OCI-LY7 (cell line): ENCODE measurements around the gene TANGO2. TPM values are rescaled to one million over a fixed set of nuclear protein-coding genes. Genes with fewer than 3 reads are reported as not detected.

Experiments used
- BruUV-seq: library from RNA; stranded (reverse); fragments of 400-500 nt; replicated peaks from 2 replicates; lab custom pipeline; 2021; lab: Mats Ljungman, UMichigan
- CTCF ChIA-PET: fragments of 300-600 bp; sonication (Branson Sonifier 250); formaldehyde crosslinking; loops from one replicate; lab custom pipeline; 2022; ENCODE audit warnings: antibody characterized with exemption; ENCODE audit not compliant: unreplicated experiment; lab: Charles Lee
- POLR2A ChIA-PET: fragments of 300-600 bp; sonication (Branson Sonifier 250); formaldehyde crosslinking; loops from one replicate; lab custom pipeline; 2022; ENCODE audit warnings: antibody characterized with exemption; lab: Charles Lee
- DNase-seq: peaks from one replicate; pipeline ENCODE4 v3.0.0-alpha.2; 2015; ENCODE audit warnings: low spot score
- H2AFZ ChIP-seq: fragments of 200-600 bp; sonication (generic), shearing (Covaris generic); 2 replicates; pipeline ENCODE4 v1.6.1; 2014; ENCODE audit warnings: mild to moderate bottlenecking, antibody characterized with exemption, low read length, moderate library complexity
- H3K27ac ChIP-seq: fragments of 200-600 bp; sonication (generic); 2 replicates; pipeline ENCODE4 v1.5.1; 2014; ENCODE audit warnings: mixed run types, low read depth, mild to moderate bottlenecking, moderate library complexity, low read length, inconsistent platforms; ENCODE audit not compliant: poor library complexity, severe bottlenecking
- H3K36me3 ChIP-seq: fragments of 200-600 bp; sonication (generic); 2 replicates; pipeline ENCODE4 v1.6.1; 2014; ENCODE audit warnings: mild to moderate bottlenecking, antibody characterized with exemption, low read length, moderate library complexity, mixed read lengths; ENCODE audit not compliant: insufficient read depth
- H3K4me1 ChIP-seq: fragments of 200-600 bp; sonication (generic); 2 replicates; pipeline ENCODE4 v1.5.1; 2014; ENCODE audit warnings: mild to moderate bottlenecking, low read length; ENCODE audit not compliant: insufficient read depth, poor library complexity, severe bottlenecking
- H3K4me2 ChIP-seq: fragments of 200-600 bp; sonication (generic); 2 replicates; pipeline ENCODE4 v1.6.1; 2014; ENCODE audit warnings: mild to moderate bottlenecking, low read length
- H3K4me3 ChIP-seq: fragments of 200-600 bp; sonication (generic); 2 replicates; pipeline ENCODE4 v1.5.1; 2014; ENCODE audit warnings: mild to moderate bottlenecking, low read depth, low read length; ENCODE audit not compliant: poor library complexity, severe bottlenecking
- H3K79me2 ChIP-seq: fragments of 200-600 bp; sonication (generic); 2 replicates; pipeline ENCODE4 v1.6.1; 2016; ENCODE audit warnings: low read depth, mild to moderate bottlenecking, low read length, moderate library complexity, mixed read lengths; ENCODE audit not compliant: insufficient read depth
- H3K9me2 ChIP-seq: fragments of 200-600 bp; sonication (generic); 2 replicates; pipeline ENCODE4 v1.6.1; 2016; ENCODE audit warnings: mild to moderate bottlenecking, low read length, mixed read lengths; ENCODE audit not compliant: insufficient read depth
- H3K9me3 ChIP-seq: fragments of 200-600 bp; sonication (generic); 2 replicates; pipeline ENCODE4 v1.6.1; 2014; ENCODE audit warnings: mild to moderate bottlenecking, mixed run types, low read length, mixed read lengths
- H4K20me1 ChIP-seq: fragments of 200-600 bp; sonication (generic); 2 replicates; pipeline ENCODE4 v1.6.1; 2014; ENCODE audit warnings: mild to moderate bottlenecking, antibody characterized with exemption, low read length, moderate library complexity, mixed read lengths; ENCODE audit not compliant: insufficient read depth
- CTCF ChIP-seq: fragments of 200-600 bp; sonication (generic); conservative IDR thresholded peaks from 2 replicates; pipeline ENCODE4 v1.5.1; 2014; ENCODE audit warnings: mild to moderate bottlenecking, antibody characterized with exemption, low read length, moderate library complexity, mixed read lengths
- EZH2phosphoT487 ChIP-seq: fragments of 200-600 bp; sonication (generic); IDR thresholded peaks from 2 replicates; pipeline ENCODE4 v1.6.1; 2018; ENCODE audit warnings: low read depth, borderline replicate concordance, mild to moderate bottlenecking, mixed run types, antibody characterized with exemption, low read length, moderate library complexity, mixed read lengths
- intact Hi-C: fragments of 100-400 bp; cut with micrococcal nuclease; formaldehyde crosslinking; loops from one replicate; pipeline ENCODE4 v1.10.0; 2022; ENCODE audit not compliant: unreplicated experiment
- total RNA-seq, 2 experiments: library from RNA; depleted of rRNA in 1 of 2; stranded (reverse); fragments of >200 nt in 1 of 2; shearing (Covaris generic) in 1 of 2; gene quantifications; 2 replicates each; pipeline ENCODE4 v1.2.3, GENCODE V29; 2014 to 2022

Gene TANGO2
- total RNA-seq, 2 experiments from 2014 or later, result 18.3 to 23.3 TPM

GRCh38 chr22:20083891-20084546 is 63.1 kb downstream of the TANGO2 start:
- Histone ChIP-seq H3K9me2 (no peaks in the 10 kb centered on the region), H4K20me1 (0 out of 2 replicates have a peak, but pooled peaks cover 3% of the 10 kb centered on the region), H2AFZ (no peak overlapping the region), H3K79me2 (peaks cover 55% of the 10 kb centered on the region), H3K36me3 (peaks cover 37% of the 10 kb centered on the region), H3K4me2 (no peak overlapping the region), H3K4me3 (no peak overlapping the region), H3K4me1 (peaks cover 39% of the 10 kb centered on the region), H3K9me3 (no peaks in the 10 kb centered on the region), H3K27ac (no peak overlapping the region)
- ChIA-PET POLR2A (no interaction called here), CTCF (no interaction called here)
- no peak for TF ChIP-seq CTCF
- TF ChIP-seq EZH2phosphoT487, result no peak
- DNase-seq, result no peak
- BruUV-seq, result no TSS peak
- intact Hi-C loops, result loop anchor here (5.0 kb wide), 1 partner anchor 122 kb away; no protein-coding TSS in a partner anchor

DNA sequence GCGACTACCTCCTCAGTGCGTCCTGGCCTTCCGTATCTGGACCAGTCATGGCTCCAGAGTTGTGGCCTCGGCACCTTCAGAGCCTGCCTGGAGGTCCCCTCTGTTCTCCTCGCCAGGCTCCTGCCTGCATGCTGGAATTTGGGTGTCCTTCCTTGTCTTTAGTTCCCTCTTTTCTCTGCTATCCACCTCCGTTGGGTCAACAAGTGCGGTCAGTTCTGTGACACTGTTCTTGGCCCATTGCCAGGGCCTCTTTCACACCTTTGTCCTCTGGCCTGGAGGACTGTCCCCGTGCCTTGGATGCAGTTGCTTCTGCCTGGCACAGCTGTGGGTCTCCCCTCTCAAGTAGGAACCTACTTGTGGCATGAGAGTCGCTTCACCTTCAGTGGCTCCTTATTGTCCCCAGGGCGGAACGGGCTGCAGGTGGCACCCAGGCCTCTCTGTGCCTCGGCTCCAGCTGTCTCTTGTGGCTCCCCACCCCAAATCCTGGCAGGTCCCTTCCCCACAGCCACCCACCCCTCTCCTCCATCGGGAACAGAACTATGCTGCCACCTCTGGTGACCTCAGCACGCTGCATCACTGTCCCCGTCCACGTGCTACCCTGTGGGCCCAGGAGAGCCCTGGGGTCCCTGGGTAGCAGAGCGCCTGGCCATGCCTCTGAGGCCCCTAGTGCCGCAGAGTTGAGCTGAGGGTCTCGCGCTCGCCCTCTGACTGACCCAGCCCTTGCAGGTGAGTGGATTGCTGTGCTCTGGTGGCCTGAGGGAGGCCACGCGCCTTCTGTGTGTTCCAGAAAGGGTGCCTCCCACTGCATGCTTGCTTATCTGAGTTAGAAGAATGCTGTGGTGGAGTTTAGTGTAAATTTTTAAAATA is 63.9 kb downstream of the TANGO2 start:
- Histone ChIP-seq H3K4me2 (peak overlapping the region; percentile 14; the same call in 1 of the 2 replicates), H3K9me2 (no peaks in the 10 kb centered on the region), H3K9me3 (no peaks in the 10 kb centered on the region), H3K36me3 (peaks cover 44% of the 10 kb centered on the region), H4K20me1 (0 out of 2 replicates have a peak, but pooled peaks cover 3% of the 10 kb centered on the region), H3K27ac (no peak overlapping the region), H3K79me2 (peaks cover 55% of the 10 kb centered on the region), H3K4me3 (no peak overlapping the region), H2AFZ (no peak overlapping the region), H3K4me1 (peaks cover 34% of the 10 kb centered on the region)
- DNase-seq, result peak; percentile 41
- CTCF ChIA-PET, result no interaction called here
- no TSS peak for BruUV-seq
- no peak for TF ChIP-seq EZH2phosphoT487
- peak; percentile 78 for TF ChIP-seq CTCF
- intact Hi-C loops, result loop anchor here (5.0 kb wide), 1 partner anchor 122 kb away; no protein-coding TSS in a partner anchor
- POLR2A ChIA-PET, result no interaction called here
